Stimulated activated CD8-positive, alpha-beta memory T cell treated with anti-CD3 and anti-CD28 coated beads, Interleukin-4, amount 100 ng/mL, for 1 hour (primary cell): ENCODE data around the gene C20orf141.
"Not testable (repeated sequence)": the region's sequence is repeated elsewhere in the genome, so short reads cannot be mapped to it uniquely, and the experiment has no call there.

Source experiments
- DNase-seq, 2 donors: peaks; one replicate each; pipeline ENCODE4 v3.0.0-alpha.2; 2020; ENCODE audit warnings: low read depth in 2 of 2, low spot score in 1 of 2

C20orf141 gene

DNA sequence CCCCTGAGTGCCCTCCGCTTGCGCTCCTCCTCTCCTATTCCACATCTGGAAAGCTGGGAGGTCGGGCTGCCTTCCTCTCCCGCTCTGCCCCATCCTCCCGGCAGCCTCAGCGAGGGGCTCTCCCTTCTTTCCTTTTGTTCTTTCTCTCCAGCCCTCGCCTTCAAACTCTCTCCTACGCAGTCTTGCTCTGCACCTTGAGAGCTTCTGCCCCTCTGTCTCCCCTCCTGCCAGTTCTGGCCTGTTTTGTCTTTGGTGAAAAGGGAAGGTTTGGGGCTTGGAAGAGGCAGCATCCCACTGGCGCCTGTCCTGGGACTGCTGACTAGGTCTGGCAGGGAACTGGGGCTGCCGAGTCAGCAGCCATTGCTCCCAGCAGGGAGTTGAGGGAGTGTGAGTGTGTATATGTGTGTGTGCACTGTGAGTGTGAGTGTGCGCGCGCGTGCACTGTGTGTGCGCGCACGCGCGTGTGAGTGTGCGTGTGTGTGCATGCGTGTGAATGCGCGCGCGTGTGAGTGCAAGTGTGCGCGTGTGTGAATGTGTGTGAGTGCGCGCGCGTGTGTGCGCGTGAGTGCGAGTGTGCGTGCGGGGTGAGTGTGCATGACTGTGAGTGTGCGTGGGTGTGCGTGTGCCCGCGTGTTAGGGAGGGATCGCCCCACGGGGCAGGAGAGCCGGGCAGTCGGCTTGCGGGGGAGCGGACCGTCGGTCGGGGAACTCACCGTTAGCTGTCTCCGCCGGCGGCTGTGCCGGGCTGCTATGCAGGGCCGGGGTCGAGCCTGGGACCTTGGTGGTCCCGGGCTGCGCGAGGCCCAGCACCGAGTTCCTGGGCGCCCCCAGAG is 14.9 kb upstream of the C20orf141 start:
- no peak for DNase-seq

- DNase-seq: no peak
Measured at GRCh38 chr20:2800521-2801285, 14.1 kb upstream of the C20orf141 start, which contains the start of gene CPXM1. Gene CPXM1, minus strand, starts transcription at chr20:2800627. Its CDS starts 55 bp downstream, at chr20:2800572.

DNA sequence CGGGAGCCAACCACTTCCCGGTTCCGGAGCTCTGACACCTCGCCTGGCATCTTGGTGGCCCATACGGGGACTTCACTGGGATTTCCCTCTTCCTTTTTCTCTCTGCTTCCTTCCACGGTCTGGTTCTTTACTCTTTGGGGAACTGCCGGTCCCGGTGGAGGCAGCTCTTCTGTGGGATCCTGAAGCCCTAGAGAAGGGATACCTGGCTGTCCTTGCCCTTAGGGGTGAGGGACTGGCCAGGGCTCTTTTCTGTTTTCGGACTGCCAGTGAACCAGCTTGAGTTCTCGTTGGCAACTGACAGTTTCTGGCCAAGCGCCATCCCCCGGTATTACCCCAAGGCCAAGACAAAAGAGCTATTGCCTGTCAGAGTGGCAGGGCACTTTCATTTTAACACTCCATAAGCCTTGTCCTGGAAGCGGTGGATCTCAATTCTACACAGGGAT is 13.5 kb upstream of the C20orf141 start:
- no peak for DNase-seq

DNA sequence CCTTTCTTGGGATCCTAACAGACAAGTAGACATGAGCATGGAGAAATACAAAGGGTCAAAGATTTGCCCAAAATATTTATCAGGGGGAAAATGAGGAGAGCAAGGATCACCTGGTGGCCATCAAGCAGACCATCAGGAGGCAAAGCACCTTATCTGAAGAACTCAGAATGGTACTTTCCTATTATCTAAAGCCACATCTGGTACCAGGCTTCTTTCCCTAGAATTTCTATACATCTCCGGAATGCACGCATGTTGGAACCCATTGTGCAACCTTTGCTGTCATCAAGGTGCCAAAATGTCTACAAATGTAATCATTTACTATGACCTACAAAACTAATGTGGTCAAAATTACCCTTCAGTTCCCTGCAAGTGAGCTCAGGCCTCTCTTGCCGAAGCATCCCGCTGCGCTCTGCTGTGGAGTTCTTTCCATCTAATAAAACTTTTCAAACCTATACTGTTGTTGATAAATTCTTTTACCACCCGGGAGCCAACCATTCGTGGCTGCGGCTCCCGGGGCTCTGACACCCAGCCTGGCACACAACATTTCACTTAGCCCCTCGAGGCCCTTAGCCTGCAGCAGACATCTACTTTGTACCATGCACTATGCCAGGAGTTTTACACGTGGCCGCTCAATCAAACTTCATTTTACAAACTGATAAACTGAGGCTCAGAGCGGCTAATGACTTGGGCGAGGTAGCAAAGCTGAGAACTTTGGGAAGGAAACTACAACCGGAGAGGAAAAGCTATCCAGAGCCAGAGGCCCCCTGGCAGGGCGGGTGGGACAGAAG is 10.6 kb upstream of the C20orf141 start:
- DNase-seq: no peak

DNA sequence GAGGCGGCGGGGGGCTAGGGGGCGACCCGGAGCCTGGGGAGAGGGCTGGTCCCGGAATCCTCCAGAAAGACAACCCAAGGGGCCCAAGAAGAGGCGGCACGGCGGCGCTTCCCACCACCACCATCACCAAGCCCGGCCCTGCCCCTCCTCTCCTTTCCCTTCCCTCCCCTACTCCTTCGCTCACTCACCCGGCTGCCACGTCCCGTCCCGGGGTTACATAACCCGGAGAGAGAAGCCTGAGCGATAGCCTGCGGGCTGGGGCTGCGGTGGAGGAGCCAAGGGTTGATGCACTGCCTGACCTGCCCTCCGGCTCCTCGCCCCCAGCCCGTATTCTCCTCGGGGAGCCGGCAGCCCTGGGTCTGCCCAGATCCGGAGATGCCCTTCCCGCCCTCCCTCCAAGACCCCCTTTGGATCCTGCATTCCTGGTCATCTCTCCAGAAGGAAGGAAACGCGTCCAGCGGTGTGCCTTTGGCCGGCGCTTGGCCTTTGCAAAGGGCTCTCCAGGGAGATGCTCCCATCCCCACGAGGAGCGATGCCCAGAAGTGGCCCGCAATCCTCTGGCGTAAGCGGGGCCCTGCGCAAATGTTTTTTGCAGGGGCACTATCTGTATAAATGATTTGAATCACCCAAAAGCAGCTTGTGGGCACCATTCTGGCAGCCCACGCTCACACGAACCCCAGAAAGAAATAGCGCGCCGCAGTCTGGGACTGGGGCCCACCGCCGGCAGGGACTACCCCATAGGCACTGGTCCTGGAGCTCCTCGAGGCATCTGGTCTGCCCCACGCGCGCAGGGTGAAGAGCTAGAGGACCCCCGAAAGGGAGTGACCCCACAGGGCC is 9.7 kb upstream of the C20orf141 start:
- no peak for DNase-seq

DNA sequence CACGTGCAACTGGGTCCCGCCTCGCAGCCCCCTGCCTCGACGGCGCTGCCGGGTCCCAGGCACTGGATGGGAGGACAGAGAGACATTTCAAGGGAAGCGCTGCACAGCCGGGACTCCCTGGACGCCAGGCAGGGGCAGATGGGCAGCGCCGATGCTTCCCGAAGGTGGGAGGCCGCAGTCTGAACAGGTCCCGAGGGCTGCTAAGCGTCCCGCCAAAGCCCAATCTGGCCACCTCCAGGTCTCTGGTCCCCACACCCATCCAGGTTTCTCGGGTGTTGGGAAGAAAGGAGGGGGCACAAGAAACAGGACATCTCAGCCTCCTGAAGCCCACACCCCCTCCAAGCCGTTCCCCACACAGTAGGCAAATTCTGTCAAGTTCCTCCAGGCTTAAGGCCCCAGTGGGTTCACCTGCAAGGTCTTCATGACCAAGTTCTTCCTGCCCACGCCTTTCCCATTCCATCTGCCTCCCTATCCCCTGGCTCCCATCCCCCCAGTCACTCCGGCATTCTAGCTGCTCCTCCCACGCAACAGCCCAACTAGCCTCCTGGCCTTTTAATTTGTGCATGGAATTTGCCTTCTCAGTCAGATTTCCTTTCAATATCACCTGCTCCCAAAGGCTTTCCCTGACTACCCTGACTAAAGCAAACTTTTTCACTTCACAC is 9.0 kb upstream of the C20orf141 start:
- no peak for DNase-seq

DNA sequence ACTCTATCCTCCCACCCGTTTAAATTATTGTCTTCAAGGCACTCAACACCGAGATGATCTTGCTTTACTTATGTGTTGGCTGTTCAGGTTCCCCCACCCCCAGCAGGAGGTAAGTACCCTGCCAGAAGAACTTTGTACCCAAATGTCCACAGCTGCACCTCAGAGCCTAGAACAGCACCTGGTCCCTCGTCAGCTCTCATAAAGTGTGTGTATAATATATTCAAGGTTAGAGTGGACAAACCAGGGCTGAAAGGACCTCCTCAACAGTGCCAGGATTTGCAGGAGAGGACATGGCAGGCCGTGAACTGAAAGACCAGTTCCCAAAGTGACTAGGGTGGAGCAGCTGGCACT is 8.5 kb upstream of the C20orf141 start:
- DNase-seq: no peak

GRCh38 chr20:2807019-2807418 is 7.8 kb upstream of the C20orf141 start:
- DNase-seq: no peak

DNA sequence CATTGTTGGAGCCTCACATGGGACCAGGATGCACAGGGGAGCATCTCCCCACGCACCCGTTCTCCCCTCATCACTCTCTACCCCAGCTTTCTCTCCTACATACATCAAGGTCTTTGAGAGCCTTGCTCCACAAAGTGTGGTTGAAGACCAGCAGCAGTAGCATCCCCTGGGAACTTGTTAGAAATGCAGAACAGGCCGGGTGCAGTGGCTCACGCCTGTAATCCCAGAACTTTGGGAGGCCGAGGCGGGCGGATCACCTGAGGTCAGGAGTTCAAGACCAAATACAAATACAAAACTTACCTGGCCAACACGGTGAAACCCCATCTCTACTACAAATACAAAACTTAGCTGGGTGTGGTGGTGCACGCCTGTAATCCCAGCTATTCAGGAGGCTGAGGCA is 6.9 kb upstream of the C20orf141 start:
- DNase-seq: not testable (repeated sequence)

DNA sequence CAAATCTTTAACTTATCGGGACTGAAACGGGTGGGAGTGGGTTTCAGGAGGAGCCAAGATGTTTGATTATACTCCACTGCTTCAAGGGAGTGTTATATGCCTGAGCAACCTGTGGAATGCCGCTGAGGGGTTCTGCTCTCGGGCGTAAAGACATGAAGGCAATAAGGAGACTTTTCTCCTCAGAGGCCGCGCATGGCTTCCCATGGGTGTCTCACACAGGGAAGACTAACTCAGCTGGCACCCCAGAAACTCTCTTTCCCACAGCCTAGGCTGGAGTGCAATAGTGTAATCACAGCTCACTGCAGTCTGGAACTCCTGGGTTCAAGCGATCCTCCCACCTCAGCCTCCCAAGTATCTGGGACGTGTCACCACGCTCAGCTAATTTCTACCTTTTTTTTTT is 5.1 kb upstream of the C20orf141 start:
- DNase-seq: no peak

DNA sequence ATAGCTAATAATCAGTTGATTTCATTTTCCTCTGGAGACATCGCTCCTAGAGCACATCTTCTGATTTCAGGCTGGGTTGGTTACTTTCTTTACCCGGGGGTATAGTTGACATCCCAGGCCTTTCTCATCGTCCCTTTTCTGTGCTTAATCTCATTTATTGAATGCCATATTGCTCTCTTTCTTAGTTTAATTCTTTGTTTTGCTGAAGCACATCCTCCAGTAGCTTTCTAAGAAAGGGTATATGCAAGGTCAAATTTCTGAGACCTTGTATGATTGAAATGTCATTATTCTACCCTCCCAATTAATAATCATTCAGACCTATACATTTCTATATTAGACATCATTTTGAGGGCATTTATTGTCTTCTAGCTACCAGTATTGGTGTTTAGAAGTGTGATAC is 2.6 kb upstream of the C20orf141 start:
- no peak for DNase-seq

- DNase-seq: no peak
Measured at GRCh38 chr20:2814076-2814475, 711 bp upstream of the C20orf141 start.

DNA sequence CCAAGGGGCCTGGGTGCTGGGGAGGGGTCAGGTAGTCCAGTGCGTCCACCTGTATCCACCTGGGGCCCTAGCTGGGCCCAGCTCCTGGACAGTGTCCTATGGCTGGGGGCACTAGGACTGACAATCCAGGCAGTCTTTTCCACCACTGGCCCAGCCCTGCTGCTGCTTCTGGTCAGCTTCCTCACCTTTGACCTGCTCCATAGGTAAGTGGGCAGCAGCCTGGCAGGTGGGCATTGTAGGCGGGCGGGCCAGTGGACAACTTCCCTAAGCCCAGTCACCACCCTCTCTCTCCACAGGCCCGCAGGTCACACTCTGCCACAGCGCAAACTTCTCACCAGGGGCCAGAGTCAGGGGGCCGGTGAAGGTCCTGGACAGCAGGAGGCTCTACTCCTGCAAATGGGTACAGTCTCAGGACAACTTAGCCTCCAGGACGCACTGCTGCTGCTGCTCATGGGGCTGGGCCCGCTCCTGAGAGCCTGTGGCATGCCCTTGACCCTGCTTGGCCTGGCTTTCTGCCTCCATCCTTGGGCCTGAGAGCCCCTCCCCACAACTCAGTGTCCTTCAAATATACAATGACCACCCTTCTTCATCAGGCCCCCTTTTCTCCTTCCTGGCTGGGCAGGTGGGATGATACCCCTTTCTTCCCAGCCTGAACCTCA is 584 bp downstream of the C20orf141 start:
- no peak for DNase-seq

DNA sequence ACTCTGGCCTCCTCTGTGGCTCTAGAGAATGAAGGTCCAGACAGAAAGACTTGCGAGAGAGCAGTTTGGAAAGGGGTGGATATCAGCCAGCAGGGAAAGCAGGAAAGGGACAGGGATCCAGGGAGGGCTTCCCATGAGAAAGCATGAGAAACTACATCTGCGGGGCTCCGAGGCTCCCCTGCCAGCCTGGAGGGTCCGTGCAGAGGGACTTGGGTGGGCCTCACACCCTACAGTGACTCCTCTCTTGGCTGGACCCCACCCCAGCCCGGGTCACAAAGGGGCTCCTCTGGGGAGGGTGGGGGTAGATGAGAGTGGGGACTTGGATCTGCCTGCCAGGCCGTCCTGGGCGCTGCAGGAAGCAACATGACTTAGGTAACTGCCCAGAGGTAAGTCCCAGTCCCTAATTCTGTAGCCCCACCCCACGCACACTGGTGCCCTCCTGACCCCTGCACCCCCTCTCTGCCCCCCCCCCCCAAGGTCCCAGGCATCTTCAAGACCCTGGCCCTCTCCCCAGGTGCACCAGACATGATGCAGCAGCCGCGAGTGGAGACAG is 1.3 kb downstream of the C20orf141 start, which contains the start of gene TMEM239:
TMEM239 (plus strand) TSS at position 335 of the 553 bp plus-strand sequence; CDS start at position 526, 191 bp downstream.
- DNase-seq: no peak

- DNase-seq: no peak
Measured at GRCh38 chr20:2816583-2817340, 2.0 kb downstream of the C20orf141 start.

DNA sequence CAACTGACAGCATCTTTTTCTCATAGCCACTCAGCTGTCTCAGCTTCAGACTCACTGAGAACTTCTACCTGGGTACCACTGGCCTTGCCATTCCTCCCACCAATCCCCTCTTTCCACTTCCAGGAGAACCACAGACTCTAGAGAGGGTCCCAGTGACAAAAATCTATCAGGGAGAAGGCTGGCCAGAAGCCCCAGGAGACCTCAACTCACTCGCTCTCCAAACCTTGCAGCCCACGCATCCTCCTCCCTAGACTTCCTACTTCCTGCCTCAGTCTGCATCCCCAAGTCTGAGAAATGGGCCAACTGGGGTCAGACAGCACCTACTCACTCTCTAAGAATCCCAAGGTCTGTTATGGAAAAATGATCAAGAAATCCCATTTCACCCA is 2.5 kb downstream of the C20orf141 start:
- DNase-seq: no peak

DNA sequence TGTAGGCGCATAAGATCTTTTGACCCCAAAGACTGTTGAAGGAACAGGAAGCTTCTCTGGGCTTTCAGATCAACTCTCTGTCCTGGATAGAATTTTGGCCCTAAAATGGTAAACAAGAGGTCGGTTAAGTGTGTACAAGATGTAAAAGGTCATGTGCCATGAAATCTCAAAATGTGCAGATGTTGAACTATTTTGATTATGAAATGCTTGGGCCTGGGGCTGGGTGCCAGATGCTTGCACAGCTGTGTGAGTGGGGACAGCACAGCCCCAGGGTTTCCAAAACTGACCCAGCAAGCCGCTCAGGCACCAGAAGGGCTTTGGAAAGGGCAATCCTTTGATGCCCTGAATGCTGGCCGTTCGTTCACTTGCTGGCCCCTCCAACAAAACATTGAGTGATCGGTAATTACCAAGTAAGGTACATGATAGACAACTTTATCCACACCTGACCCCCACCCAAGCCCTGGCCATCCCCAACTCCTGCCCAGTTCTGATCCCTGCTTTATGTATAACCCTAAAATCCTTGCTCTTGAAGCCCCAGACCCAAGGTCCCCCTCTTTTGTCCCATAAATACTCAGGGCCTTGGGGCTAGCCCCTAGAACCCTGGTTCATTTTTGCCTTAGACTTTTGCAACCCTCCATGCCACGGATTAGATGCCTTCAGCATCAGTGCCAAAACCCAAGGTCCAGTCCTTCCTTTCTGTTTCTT is 3.3 kb downstream of the C20orf141 start:
- DNase-seq: no peak
